Epithelial cell of proximal tubule (primary cell): ENCODE results near the gene HOATZ. TPM values are rescaled to one million over a fixed set of nuclear protein-coding genes. Genes with fewer than 3 reads are reported as not detected.

Experiments
- DNase-seq: peaks from one replicate; pipeline ENCODE4 v3.0.0-alpha.2; 2011; ENCODE audit warnings: low read depth
- H3K4me3 ChIP-seq: 2 replicates; pipeline ENCODE4 v1.5.1; 2011; ENCODE audit warnings: low read depth, mild to moderate bottlenecking, low read length
- CTCF ChIP-seq: conservative IDR thresholded peaks from 2 replicates; pipeline ENCODE4 v1.5.1; 2012; ENCODE audit warnings: low read depth, mild to moderate bottlenecking, low read length
- total RNA-seq: library from RNA; depleted of rRNA; stranded (reverse); fragments of >200 nt; gene quantifications from 2 replicates; pipeline ENCODE4 v1.2.3, GENCODE V29; 2015

HOATZ gene
- total RNA-seq, 1 donor from 2014 or later = not detected

DNA sequence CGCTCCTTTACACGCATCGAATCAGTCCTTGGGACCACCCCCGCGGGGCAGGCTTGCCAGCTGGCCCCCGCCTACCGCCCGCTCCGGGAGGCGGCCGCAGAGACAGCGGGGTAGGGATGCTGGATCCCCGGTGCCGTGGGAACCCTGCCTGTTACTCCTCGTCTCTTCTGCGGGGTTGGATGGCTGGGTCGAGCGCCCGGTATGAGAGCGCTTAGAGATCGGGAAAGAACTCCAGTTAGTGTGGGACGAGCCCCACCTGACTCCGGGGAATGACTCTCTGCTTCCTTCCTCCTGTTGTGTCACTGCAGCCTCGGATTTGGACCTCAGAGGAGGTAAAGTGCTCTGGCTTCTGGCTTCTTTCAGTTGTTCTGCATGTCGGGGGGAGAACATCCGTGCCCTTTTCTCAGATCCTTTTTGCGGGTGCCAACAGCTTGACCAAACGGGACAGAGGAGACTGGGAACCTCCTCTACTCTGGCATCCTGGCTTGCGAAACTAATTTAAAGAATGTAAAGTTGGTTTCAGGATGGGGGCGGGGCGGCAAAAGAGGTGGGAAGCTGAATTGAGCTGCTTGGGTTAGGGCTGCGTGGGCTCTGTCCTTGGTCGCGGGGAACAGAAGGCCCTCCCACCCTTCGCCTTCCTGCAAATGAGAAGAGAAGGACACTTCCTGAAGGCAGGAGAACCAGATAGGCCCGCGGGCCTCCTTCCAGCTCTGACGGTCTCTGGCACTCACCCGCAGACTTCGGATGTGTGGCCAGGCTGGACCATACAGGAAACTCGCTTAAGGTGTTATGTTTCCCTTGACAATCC lies 26.9 kb downstream of the HOATZ start:
- no peak for DNase-seq
- TF ChIP-seq CTCF = no peak
- H3K4me3 ChIP-seq = peak overlapping the region; percentile 40

- no peak for TF ChIP-seq CTCF
- no peak overlapping the region for H3K4me3 ChIP-seq
- no peak for DNase-seq
These were observed 28.2 kb downstream of the HOATZ start for GRCh38 chr11:111542606-111543275.

GRCh38 chr11:111548525-111548924 lies 33.9 kb downstream of the HOATZ start:
- no peak overlapping the region for H3K4me3 ChIP-seq
- DNase-seq = no peak
- TF ChIP-seq CTCF = no peak

DNA sequence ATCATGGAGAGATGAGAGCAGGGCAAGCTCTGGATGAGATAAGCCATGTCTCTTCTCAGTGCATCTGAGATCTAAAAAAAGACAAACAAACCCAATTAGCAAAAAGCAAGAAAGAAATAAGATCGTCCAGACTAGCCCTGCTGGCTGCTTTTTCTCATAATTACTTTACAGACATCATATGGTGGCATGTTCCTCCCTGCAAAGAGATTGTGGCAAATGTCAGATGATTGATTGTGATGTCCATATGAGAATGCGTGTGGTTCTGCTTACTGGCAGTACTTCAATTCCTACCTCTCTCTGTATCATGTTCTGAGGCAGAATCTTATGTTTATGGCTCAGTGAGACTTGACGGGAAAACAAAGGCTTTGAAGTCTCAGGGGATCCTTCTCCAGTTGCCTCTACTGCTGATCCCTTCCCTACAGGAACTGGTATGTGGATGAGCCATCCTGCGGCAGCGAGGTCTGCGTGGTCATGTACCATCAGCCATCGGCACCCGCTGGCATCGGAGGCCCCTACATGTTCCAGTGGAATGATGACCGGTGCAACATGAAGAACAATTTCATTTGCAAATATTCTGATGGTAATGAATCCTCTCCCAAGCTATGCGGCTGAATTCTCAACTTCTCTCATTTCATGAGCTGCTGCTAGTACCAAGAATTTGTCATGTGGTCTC lies 34.8 kb downstream of the HOATZ start:
- no peak for DNase-seq
- TF ChIP-seq CTCF = no peak
- no peak overlapping the region for H3K4me3 ChIP-seq

DNA sequence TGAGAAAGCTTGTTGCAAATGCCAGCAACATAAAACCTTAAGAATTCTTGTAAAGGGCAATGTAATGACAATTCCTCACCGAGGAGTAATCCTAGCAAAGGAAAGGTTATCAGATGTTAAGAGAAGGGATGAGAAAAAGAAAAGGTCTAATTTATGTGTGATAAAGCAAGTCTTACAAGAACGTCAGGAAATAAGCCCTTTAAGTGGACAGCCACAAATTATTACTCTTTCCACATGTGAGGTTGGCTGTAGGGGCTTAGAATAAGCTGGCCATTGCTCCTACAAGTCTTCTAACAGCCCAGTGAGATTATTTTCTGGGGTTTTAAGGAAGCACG lies 35.3 kb downstream of the HOATZ start:
- H3K4me3 ChIP-seq = no peak overlapping the region
- no peak for TF ChIP-seq CTCF
- no peak for DNase-seq

DNA sequence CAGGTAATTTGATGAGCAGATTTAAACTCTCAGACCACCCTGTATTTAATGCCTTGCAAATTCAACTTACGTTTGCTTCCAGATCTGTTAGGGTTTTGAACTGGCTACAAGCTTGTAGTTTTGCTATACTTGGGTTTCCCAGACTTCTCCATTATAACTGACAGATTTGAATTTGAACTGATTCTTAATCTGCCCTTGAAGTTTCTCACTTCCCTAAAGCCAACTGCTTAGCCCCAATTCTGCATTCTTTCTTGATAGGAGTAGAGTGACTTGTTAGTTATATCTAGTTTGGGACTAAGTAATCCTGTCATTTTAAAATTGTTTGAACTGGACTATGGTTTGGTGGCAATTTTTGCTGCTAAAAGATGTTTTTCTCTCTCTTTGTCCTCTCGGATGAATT lies 35.7 kb downstream of the HOATZ start:
- no peak overlapping the region for H3K4me3 ChIP-seq
- DNase-seq = no peak
- TF ChIP-seq CTCF = no peak
